ENCODE data around the gene MLF2. TPM values are rescaled to one million over a fixed set of nuclear protein-coding genes. Genes with fewer than 3 reads are reported as not detected.

MLF2 gene
- total RNA-seq, result 116 and 124 TPM in 2 replicates

DNA sequence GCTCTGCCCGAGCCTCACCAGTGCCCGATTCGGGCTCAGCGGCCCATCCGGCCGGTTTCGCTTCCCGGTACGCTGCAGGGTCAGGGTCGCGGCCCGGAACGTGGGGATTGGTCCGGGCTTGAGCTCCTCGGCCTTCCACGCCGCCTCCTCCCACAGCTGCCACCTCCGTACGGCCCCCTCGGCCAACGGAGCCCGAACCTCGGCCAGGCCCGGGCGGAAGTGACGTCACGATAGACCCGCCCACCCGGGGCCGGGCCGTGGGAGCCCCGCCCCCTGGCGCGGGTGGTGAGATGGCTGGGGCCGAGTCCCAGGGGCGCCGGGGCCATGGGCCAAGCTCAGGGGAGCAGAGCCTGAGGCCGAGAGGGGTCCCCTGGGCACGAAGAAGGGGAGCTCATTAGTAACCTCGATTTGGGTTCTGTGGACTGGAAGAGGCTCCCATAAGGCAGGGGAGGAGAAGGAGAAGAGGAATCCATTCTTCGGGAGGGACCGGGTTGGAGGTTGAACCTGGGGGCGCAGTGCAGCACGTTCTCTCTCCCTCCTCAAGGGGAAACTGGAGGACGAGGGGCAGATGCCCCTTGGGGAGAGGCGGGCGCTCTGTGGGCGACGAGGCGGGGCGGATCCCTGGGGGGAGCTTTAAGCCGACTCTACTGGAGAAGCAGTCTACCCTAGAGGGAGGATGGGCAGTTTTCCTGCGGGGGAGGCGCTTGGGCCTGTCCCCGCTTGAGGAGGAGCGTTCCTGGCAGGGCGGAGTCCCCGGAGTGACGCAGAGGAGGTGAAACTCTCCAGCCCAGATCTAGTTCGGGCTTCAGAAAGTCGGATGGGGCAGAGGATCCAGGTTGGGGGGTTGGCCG, at the start of gene MLF2:
Gene MLF2, minus strand, starts transcription at position 221 of the 851 bp plus-strand sequence. CDS start 807 bp downstream, outside the sequence.
- intact Hi-C loops (cut with micrococcal nuclease), result loop anchor here (1.0 kb wide), 13 partner anchors 11 to 146 kb away; partner anchors contain the start of genes CD4, CHD4, COPS7A and ING4

DNA sequence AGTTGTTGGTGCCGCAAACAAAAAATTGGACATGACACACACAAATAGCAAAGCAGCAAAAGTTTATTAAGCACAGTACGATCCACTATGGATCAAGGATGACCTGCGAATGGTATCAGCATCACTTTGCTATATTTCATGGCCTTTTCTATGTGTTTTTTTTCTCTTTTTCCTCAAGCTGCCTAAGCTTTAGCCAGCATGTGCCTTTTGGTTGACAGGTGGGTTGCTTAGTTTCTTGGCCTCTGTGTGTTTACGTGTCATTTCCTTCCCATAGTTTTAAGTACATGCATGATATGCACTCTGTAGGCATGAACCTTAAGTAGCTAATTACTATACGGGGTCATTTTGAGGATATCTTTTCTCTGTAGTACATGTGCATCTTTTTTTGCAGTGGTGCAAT, 46.2 kb upstream of the MLF2 start:
- intact Hi-C loops (cut with micrococcal nuclease), result no loop called here

DNA sequence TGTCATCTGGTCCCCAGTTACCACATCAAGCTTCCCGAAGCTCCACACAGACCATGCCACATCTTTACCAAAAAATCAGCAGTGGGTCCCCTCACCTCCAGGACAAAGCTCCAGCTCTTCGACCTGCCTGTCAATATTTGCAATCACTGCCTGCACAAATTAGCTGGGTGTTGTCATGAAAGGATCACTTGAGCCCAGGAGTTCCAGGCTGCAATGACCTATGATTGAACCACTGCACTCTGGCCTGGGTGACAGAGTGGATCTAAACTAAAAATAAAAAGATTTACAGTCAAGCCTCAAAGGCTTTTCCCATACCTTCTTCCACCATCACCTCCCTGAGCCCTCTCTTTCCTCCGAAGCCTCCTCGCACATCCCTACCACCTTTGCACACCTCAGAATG, 43.6 kb upstream of the MLF2 start:
- intact Hi-C loops (cut with micrococcal nuclease), result no loop called here

GRCh38 chr12:6795088-6795487, 42.1 kb upstream of the MLF2 start:
- intact Hi-C loops (cut with micrococcal nuclease), result no loop called here

GRCh38 chr12:6792522-6793201, 39.7 kb upstream of the MLF2 start:
- intact Hi-C loops (cut with micrococcal nuclease), result loop anchor here (1.0 to 2.0 kb wide), 4 partner anchors 16 to 184 kb away; partner anchors contain the start of gene COPS7A

- intact Hi-C loops (cut with micrococcal nuclease), result loop anchor here (1.0 to 2.0 kb wide), 3 partner anchors 17 to 68 kb away; partner anchors contain the start of gene COPS7A
Observed at GRCh38 chr12:6791931-6792520, 39.1 kb upstream of the MLF2 start.

- intact Hi-C loops (cut with micrococcal nuclease), result loop anchor here (1.0 kb wide), 1 partner anchor 101 kb away; the partner anchor contains the start of gene ZNF384
Observed at GRCh38 chr12:6790496-6791150, 37.7 kb upstream of the MLF2 start.

DNA sequence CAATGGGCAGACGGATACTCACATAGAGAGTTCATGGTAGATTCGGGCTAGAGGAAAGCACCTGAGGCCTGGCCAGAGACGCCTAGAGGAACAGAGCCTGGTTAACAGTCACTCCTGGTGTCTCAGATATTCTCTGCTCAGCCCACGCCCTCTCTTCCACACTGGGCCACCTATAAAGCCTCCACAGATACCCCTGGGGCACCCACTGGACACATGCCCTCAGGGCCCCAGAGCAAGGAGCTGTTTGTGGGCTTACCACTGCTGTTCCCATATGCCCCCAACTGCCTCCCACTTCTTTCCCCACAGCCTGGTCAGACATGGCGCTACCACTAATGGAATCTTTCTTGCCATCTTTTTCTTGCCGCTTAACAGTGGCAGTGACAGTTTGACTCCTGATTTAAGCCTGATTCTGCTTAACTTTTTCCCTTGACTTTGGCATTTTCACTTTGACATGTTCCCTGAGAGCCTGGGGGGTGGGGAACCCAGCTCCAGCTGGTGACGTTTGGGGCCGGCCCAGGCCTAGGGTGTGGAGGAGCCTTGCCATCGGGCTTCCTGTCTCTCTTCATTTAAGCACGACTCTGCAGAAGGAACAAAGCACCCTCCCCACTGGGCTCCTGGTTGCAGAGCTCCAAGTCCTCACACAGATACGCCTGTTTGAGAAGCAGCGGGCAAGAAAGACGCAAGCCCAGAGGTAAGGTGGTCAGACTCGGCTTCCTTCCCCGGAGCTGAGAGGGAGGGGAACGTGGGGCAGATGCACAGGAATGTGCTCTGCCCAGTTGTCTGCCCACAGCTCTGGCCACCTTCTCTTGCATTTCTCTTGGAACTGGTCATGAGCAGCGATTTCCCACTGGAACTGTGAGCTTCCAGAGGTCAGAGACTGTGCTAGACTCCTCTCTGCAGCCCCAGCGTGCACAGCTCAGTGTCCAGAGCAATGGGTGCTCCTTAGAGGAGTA, 36.3 kb upstream of the MLF2 start, which contains the start of gene CD4:
Gene CD4, plus strand, starts transcription at position 557 of the 953 bp plus-strand sequence. CDS start 10,611 bp downstream, outside the sequence.
- intact Hi-C loops (cut with micrococcal nuclease), result loop anchor here (1.0 kb wide), 5 partner anchors 9 to 295 kb away; partner anchors contain the start of genes MLF2, NCAPD2 and USP5

DNA sequence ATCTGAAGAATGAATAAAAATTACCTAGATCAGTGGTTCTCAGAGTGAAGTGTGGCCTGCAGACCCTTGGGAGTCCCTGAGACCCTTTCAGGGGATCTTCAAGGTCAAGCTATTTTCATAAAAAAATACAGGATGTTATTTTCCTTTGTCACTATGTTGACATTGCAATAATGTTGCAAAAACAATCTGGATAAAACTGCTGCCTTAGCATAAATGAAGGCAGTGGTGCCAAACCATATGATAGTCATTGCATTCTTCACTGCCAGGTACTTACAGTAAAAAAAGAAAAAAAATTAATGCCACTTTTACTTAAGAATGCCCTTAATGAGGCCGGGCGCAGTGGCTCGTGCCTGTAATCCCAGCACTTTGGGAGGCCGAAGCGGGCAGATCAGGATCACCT, 34.4 kb upstream of the MLF2 start:
- intact Hi-C loops (cut with micrococcal nuclease), result no loop called here

DNA sequence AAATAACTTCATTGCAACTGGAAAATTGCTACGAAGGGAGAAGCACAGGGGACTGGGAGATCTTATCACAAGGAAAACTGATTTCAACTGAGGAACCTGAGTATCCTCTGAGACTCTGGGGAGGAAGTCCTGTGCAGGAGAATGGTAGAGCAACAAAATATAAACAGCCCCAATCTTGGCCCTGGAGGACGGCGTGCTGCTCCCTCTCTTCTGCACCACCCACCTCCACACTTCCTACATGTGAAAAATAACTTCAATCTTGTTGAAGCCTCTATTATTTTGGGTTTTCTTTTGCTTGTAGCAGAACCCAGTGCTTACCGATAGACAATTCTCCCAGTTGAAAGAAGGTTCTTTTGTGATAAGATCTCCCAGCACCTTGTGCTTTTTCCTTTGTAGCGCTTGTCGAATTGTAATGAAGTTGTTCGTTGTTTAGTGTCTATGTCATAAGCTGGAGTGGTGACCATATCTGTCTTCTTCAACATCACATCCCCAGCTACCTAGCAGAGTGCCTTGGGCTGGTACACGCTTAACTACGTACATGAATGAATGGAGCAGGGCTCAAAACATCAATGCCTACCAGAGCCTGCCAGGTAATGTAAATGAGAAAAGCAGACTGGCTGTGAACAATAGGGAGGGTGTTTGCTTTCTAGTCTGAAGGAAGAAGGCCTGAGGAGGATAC, 33.6 kb upstream of the MLF2 start:
- intact Hi-C loops (cut with micrococcal nuclease), result no loop called here

DNA sequence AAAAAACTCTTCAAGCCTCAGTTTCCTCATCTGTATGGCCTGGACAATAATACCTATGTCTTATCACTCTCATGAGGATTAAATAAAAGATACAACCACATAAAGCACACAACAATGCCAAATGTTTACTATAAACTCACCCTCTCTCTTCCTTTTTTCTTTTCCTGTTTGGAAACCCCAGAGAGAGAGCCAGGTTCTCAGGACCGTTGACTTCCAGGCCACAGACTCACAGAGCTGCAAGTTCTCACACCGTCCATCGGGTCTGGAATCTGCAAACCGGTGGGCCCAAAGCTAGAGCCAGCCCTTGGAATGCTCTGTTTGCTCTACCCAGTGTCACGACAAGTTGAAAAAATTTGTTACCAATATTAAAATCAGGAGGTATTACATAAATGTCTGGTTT, 31.8 kb upstream of the MLF2 start:
- intact Hi-C loops (cut with micrococcal nuclease), result no loop called here

DNA sequence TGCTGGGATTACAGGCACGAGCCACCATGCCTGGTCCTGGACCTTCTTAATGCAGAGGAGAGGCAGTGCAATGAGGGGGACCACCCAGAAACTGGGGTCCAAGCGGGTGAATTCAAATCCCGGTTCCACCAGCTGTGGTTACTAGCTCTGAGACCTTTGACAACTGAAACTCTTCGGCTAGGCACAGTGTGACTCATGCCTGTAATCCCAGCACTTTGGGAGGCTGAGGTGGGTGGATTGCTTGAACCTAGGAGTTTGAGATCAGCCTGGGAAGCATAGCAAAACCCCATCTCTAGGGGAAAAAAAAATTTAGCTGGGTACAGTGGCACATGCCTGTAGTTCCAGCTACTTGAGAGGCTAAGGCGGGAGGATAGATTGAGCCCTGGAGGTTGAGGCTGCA, 31.4 kb upstream of the MLF2 start:
- intact Hi-C loops (cut with micrococcal nuclease), result no loop called here

DNA sequence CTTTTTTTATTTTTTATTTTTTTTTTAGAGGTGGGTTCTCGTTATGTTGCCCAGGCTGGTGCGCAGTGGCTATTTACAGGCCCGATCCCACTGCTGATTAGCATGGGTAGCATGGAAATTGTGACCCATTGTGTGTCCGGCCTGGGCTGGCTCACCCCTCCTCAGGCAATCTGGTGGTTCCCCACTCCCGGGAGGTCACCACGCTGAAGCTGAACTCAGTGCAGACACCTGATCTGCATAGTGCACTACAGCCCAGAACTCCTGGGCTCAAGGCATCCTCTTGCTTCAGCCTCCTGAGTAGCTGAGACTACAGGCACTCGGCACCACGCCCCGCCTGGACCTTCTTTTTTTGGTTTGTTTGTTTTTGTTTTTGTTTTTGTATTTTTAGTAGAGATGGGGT, 30.9 kb upstream of the MLF2 start:
- intact Hi-C loops (cut with micrococcal nuclease), result no loop called here

GRCh38 chr12:6782850-6783566, 30.1 kb upstream of the MLF2 start:
- intact Hi-C loops (cut with micrococcal nuclease), result no loop called here

DNA sequence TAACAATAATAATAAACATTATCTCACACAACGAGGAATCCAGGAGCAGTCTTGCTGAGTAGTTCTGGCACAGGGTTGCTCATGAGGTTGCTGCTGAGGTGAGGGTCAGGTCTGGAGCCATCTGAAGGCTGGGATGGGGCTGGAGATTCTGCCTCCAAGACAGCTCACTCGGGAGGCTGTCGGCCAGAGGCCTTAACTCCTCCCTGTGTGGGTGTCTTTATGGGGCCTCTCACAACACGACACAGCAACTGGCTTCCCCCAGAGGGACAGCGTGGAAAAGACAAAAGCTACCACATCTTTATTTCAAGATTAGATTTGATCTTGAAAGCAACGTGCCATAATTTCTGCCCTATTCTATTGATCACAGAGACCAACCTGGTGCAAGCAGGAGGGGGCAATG, 29.2 kb upstream of the MLF2 start:
- intact Hi-C loops (cut with micrococcal nuclease), result no loop called here

- intact Hi-C loops (cut with micrococcal nuclease), result loop anchor here (1.0 kb wide), 3 partner anchors 8 to 45 kb away; partner anchors contain the start of genes CD4 and LAG3
Observed at GRCh38 chr12:6780573-6780972, 27.6 kb upstream of the MLF2 start.

- intact Hi-C loops (cut with micrococcal nuclease), result loop anchor here (1.0 kb wide), 8 partner anchors 8 to 163 kb away; partner anchors contain the start of genes CD4, ING4, LAG3 and MLF2
Observed at GRCh38 chr12:6779708-6780432, 26.9 kb upstream of the MLF2 start.
